Heart left ventricle (tissue), 16 donors: ENCODE data around the gene BCAS4. TPM values are rescaled to one million over a fixed set of nuclear protein-coding genes. Genes with fewer than 3 reads are reported as not detected.
"Not testable (repeated sequence)": the region's sequence is repeated elsewhere in the genome, so short reads cannot be mapped to it uniquely, and the experiment has no call there.

Source experiments
- ATAC-seq, 4 donors: fragments of 200-7000 bp; cut with Tn5 transposase; one replicate each; pipeline ENCODE4 v1.9.1; 2020 to 2022; ENCODE audit warnings: moderate library complexity in 4 of 4, mild to moderate bottlenecking in 3 of 4, moderate number of reproducible peaks in 1 of 4
- DNase-seq, 5 donors: peaks; one replicate each; pipeline ENCODE4 v3.0.0-alpha.2; 2020
- H3K27ac ChIP-seq, 12 donors: fragments of 200-600 bp; sonication (generic) in 4 of 12; one replicate each; pipeline versions ENCODE4 v1.5.0 to v1.8.0; 2016 to 2022; ENCODE audit warnings: mild to moderate bottlenecking in 2 of 12
- H3K27me3 ChIP-seq, 9 donors: fragments of 200-600 bp; sonication (generic) in 2 of 9; one replicate each; pipeline versions ENCODE4 v1.5.1 to v1.8.0; 2016 to 2022; ENCODE audit warnings: mild to moderate bottlenecking in 3 of 9
- H3K36me3 ChIP-seq, 9 donors: fragments of 200-600 bp; sonication (generic) in 2 of 9; one replicate each; pipeline versions ENCODE4 v1.5.0 to v1.8.0; 2018 to 2022; ENCODE audit warnings: mild to moderate bottlenecking in 2 of 9
- H3K4me1 ChIP-seq, 12 donors: fragments of 200-600 bp; sonication (generic) in 4 of 12; one replicate each; pipeline versions ENCODE4 v1.5.0 to v1.8.0; 2016 to 2022; ENCODE audit warnings: mild to moderate bottlenecking in 3 of 12
- H3K4me3 ChIP-seq, 12 donors: fragments of 200-600 bp; sonication (generic) in 4 of 12; one replicate each; pipeline versions ENCODE4 v1.5.0 to v1.8.0; 2017 to 2022; ENCODE audit warnings: mild to moderate bottlenecking in 9 of 12, moderate library complexity in 4 of 12
- H3K9me3 ChIP-seq, 12 donors: fragments of 200-600 bp; sonication (generic) in 4 of 12; one replicate each; pipeline versions ENCODE4 v1.5.0 to v1.8.0; 2016 to 2022; ENCODE audit warnings: mild to moderate bottlenecking in 1 of 12
- POLR2A ChIP-seq, 2 donors: fragments of 450-650 bp; IDR thresholded peaks; one replicate each; pipeline ENCODE4 v1.6.1; 2017; ENCODE audit warnings: antibody characterized with exemption in 2 of 2, mild to moderate bottlenecking in 2 of 2, moderate library complexity in 2 of 2
- WGBS, 4 donors: extraction: QIAGEN DNeasy Blood & Tissue Kit in 2 of 4; methylation state at CpG; one replicate each; pipeline versions ENCODE4 v1.1.5 to v1.1.7; 2013 to 2018; 5-methylcytosine and 5-hydroxymethylcytosine counted together
- intact Hi-C, 10 donors: fragments of 100-400 bp; cut with DNase I; formaldehyde crosslinking; loops; one replicate each; pipeline versions ENCODE4 v1.11.1 to v1.14.2; 2022
- polyA plus RNA-seq, 2 donors: library from polyadenylated mRNA; stranded (reverse); fragments of 200-250 nt; gene quantifications; one replicate each; pipeline ENCODE4 v1.2.3, GENCODE V29; 2013
- total RNA-seq, 9 donors: library from RNA; depleted of rRNA in 2 of 9; stranded (reverse); fragments of >200 nt in 2 of 9; fragmentation: NEBNext Ultra II Directional in 3 of 9; extraction: Animal tissue kit (Norgen Biotek cat#: 25700) in 3 of 9; gene quantifications; one replicate each; pipeline versions ENCODE4 v1.1.0 to v1.2.4, GENCODE V29; 2016 to 2023
- TF ChIP-seq, protein P1 (sequence below), 12 donors: fragments of 200-600 bp; sonication (generic) in 4 of 12; IDR thresholded peaks; one replicate each; pipeline versions ENCODE4 v1.5.0 to v1.8.0; 2018 to 2022; ENCODE audit warnings: antibody characterized with exemption in 12 of 12, mild to moderate bottlenecking in 5 of 12
- donor health status: ischemic (EF 13 %, LVEDD 7.1; RV severe dilation, severe dysfunction).
- donor health status: healthy with polysubstance abuse.
- donor health status: DM: no; HTN: yes; CAD: no.
- donor health status: DM: no; HTN: no; CAD: no.
- donor health status: ischemic (EF 25% LVEDD 6.9; RV normal size, moderate dysfunction).
- donor health status: ischemic (EF 25% LVEDD 5.7; RV mildly dilated, moderate dysfunction).
- donor health status: healthy.
- donor health status: DM: yes; HTN: yes; CAD: no.
- donor health status: ischemic (EF 35%, LVEDD 5.7; RV mildly dilated, moderate dysfunction).
- donor health status: nonischemic (EF 11% LVEDD 7.7; RV severe dilation, severe dysfunction).
- donor health status: DM: yes; HTN: yes; CAD: no.
- donor health status: PGD.
- donor health status: ischemic (EF 29% LVEDD 5.4; RV normal size, mild dysfunction).
- donor health status: nonischemic (EF 23%, LVEDD 6.1; RV moderate dilation, normal function).

BCAS4 gene
- total and polyA plus RNA-seq, 11 donors, result 0.78 to 5.1 (median 2.0) TPM

DNA sequence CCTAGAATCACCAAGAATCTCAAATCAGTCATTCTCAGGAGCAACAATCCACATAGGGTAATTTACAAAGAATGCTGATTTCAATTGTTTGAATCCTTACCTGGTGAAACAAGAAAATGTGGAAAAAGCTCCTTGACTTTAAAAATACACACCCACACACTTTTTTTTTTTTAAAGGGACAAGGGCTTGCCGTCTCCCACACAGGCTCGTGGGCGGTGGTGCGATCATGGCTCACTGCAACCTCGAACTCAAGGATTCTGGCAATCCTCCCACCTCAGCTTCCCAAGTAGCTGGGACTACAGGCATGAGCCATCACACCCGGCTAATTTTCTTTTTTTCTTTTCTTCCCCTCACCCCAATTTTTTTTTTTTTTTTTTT lies 32.8 kb upstream of the BCAS4 start:
- no peak for ATAC-seq
- Histone ChIP-seq H3K27ac (peak overlapping the region in 6 of 12 donors; percentile 13 to 73 (median 56)), H3K27me3 (no peaks in the 10 kb centered on the region), H3K9me3 (no peaks in the 10 kb centered on the region), H3K4me1 (peaks cover 0 to 19% (median 4%) of the 10 kb centered on the region in 12 donors), H3K36me3 (no peaks in the 10 kb centered on the region), H3K4me3 (no peak overlapping the region)
- DNase-seq, result no peak
- intact Hi-C loops, result no loop called here
- 51 to 76% (median 62%) methylated on average over 6 of the region's 6 CpGs for whole genome bisulfite sequencing, 4 donors
- TF ChIP-seq POLR2A (IDR thresholded peaks at IDR 0.05), result no peak
- TF ChIP-seq, protein P1, sequence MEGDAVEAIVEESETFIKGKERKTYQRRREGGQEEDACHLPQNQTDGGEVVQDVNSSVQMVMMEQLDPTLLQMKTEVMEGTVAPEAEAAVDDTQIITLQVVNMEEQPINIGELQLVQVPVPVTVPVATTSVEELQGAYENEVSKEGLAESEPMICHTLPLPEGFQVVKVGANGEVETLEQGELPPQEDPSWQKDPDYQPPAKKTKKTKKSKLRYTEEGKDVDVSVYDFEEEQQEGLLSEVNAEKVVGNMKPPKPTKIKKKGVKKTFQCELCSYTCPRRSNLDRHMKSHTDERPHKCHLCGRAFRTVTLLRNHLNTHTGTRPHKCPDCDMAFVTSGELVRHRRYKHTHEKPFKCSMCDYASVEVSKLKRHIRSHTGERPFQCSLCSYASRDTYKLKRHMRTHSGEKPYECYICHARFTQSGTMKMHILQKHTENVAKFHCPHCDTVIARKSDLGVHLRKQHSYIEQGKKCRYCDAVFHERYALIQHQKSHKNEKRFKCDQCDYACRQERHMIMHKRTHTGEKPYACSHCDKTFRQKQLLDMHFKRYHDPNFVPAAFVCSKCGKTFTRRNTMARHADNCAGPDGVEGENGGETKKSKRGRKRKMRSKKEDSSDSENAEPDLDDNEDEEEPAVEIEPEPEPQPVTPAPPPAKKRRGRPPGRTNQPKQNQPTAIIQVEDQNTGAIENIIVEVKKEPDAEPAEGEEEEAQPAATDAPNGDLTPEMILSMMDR (IDR thresholded peaks at IDR 0.05), result no peak

DNA sequence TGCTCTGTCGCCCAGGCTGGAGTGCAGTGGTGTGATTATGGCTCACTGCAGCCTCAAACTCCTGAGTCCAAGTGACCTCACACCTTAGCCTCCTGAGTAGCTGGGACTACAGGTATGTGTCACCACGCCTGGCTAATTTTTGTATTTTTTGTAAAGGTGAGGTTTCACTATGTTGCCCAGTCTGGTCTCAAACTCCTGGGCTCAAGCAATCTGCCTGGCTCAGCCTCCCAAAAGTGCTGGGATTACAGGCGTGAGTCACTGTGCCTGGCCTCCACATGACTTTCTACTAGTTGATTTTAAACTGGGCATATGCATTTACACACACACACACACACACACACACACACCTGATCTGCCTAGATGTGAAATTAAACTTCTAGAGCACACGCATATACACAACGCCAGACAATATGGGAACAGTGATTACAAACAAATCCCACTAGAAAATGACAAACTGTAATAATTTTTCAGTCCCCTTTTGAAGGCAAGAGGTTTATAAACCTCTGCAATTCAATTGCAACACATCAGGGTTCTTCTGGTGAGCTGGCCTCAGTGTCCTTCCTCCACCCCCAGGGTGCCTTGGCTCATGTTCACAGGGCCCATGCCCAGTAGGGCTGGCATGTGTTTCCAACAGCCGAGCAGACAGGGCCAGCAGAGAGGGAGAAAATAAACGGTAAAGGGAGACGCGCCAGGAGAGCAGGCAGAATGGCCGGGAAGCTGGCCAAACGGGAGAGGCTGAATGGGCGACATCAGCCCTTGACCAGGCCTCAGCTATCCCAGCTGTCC lies 32.2 kb upstream of the BCAS4 start:
- no peaks in the 10 kb centered on the region for H3K9me3 ChIP-seq
- DNase-seq, result peak; percentile 82 to 93 (median 84)
- WGBS, 4 donors, result 34 to 44% (median 39%) methylated on average over 12 of the region's 12 CpGs
- no peaks in the 10 kb centered on the region for H3K27me3 ChIP-seq
- no peaks in the 10 kb centered on the region for H3K36me3 ChIP-seq
- ATAC-seq, result peak; percentile 95 to 98 (median 98)
- intact Hi-C loops, result no loop called here
- TF ChIP-seq, protein P1 (IDR thresholded peaks at IDR 0.05), result no peak
- no peak for TF ChIP-seq POLR2A (IDR thresholded peaks at IDR 0.05)
- peak overlapping the region in 11 of 12 donors; percentile 13 to 73 (median 49) for H3K27ac ChIP-seq
- H3K4me3 ChIP-seq, result no peak overlapping the region
- peaks cover 0 to 20% (median 4%) of the 10 kb centered on the region in 12 donors for H3K4me1 ChIP-seq

DNA sequence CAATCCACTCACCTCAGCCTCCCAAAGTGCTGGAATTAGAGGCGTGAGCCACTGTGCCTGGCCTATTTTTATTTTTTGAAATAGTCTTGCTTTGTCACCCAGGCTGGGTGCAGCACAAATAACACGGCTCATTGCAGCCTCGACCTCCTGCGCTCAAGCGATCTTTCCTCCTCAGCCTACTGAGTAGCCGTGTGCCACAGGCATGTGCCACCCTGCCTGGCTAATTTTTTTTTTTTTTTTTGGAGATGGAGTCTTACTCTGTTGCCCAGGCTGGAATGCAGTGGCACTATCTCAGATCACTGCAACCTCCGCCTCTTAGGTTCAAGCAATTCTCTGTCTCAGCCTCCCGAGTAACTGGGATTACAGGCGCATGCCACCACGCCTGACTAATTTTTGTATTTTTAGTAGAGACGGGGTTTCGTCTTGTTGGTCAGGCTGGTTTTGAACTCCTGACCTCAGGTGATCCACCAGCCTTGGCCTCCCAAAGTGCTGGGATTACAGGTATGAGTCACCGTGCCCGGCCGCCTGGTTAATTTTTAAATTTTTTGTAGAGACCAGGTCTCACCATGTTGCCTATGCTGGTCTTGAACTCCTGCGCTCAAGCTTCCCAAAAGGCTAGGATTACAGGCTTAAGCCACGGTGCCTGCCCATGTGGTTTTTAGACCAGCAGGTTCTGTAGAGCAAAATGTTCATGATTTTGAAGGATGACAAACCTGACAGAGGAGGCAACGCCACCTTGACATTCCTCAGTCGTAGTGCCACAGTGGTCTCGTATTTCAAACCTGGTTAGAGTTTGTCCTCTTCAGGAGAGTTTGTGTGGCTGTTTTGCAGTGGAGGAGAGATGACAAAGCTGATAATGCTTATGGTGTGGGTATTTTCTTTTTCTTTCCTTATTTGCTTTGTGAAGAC lies 31.1 kb upstream of the BCAS4 start:
- H3K4me3 ChIP-seq, H3K9me3 ChIP-seq, ATAC-seq, intact Hi-C loops, DNase-seq, H3K36me3 ChIP-seq, H3K27me3 ChIP-seq: not testable (repeated sequence)
- Histone ChIP-seq H3K27ac (peak overlapping the region in 9 of 12 donors; percentile 15 to 73 (median 60)), H3K4me1 (peaks cover 0 to 20% (median 4%) of the 10 kb centered on the region in 12 donors)
- WGBS, 4 donors, result 91 to 92% (median 91%) methylated on average over 20 of the region's 20 CpGs

DNA sequence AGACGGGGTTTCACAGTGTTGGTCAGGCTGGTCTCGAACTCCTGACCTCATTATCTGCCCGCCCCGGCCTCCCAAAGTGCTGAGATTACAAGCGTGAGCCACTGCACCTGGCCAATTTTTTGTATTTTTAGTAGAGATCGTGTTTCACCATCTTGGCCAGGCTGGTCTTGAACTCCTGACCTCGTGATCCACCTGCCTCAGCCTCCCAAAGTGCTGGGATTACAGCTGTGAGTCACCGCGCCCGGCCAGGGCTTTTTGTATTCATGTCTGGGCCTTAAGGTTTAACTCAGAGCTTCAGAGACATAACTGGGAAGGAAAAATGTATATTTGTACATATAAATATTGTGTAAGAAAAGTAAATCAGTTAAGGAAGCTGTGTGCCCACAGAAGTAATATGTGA lies 29.6 kb upstream of the BCAS4 start:
- H3K27ac ChIP-seq, H3K4me3 ChIP-seq, intact Hi-C loops, H3K36me3 ChIP-seq, H3K27me3 ChIP-seq, DNase-seq, ATAC-seq, H3K9me3 ChIP-seq: not testable (repeated sequence)
- H3K4me1 ChIP-seq, result peaks cover 0 to 20% (median 4%) of the 10 kb centered on the region in 12 donors
- WGBS, 4 donors, result 81 to 86% (median 83%) methylated on average over 10 of the region's 10 CpGs

DNA sequence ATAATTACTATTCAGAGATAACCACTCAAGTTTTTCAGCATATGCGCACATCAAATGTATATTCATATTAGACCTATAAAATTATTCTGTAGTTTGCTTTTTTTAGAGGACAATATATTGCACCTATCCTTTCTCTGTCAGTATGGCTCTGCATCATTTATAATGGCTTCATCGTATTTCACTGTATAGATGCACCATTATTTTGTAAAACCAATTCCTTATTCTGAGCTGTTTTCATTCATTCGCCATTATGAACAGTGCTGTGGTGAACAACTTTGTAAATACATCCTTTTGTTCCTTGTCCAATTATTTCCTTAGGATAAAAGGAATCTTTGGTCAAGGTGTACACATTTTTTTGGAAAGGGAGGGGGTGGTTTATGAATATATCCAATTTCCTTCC lies 29.2 kb upstream of the BCAS4 start:
- no peak overlapping the region for H3K27ac ChIP-seq
- peaks cover 0 to 20% (median 4%) of the 10 kb centered on the region in 12 donors for H3K4me1 ChIP-seq
- no peak for ATAC-seq
- no peaks in the 10 kb centered on the region for H3K9me3 ChIP-seq
- TF ChIP-seq, protein P1 (IDR thresholded peaks at IDR 0.05), result no peak
- TF ChIP-seq POLR2A (IDR thresholded peaks at IDR 0.05), result no peak
- 61 to 72% (median 62%) methylated on average over 3 of the region's 3 CpGs for WGBS, 4 donors
- H3K36me3 ChIP-seq, result no peaks in the 10 kb centered on the region
- no peak overlapping the region for H3K4me3 ChIP-seq
- H3K27me3 ChIP-seq, result no peaks in the 10 kb centered on the region
- DNase-seq, result no peak
- intact Hi-C loops, result no loop called here

DNA sequence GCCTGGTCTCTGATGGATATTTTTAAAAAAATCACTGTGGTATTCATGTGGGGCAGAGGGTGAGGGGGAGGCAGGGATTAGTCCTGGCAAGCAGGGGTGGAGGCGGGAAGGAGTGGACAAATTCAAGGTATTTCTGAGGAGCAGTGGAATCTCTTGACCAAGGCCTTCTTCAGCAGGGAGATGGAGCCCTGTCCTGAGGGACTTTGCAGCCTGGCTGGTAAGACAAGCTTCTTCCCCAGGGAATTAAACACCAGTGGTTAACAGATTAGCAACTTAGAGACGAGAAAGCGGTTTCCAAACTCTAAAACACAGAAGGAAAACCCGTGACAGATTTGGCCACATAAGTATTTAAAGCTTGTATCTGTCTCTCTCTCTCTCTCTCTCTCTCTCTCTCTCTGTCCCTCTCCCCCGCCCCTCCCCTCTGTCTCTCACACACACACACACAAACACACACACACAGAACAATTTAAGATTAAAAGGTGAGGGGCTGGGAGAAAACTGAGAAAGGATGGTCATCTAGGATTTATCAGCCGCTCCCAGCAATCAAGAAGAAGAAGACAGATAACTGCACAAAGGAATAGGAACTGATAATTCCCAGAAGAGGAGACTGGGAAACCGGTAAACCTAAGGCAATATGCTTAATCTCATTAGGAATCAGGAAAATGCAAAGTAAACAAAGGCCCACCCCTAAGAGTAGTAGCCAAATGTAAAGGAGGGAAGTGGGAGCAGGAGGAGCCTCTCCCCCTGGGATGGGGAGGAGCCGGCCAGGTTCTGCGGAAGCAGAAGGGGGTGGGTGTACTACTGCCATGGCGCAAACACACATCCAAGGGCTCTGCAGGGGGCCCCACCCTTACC lies 27.7 kb upstream of the BCAS4 start:
- ATAC-seq, H3K9me3 ChIP-seq, DNase-seq, H3K27me3 ChIP-seq, H3K27ac ChIP-seq, H3K4me3 ChIP-seq, H3K36me3 ChIP-seq, intact Hi-C loops: not testable (repeated sequence)
- 52 to 65% (median 54%) methylated on average over 7 to 10 of the region's 10 CpGs for WGBS, 4 donors
- peaks cover 0 to 15% (median 3%) of the 10 kb centered on the region in 12 donors for H3K4me1 ChIP-seq

DNA sequence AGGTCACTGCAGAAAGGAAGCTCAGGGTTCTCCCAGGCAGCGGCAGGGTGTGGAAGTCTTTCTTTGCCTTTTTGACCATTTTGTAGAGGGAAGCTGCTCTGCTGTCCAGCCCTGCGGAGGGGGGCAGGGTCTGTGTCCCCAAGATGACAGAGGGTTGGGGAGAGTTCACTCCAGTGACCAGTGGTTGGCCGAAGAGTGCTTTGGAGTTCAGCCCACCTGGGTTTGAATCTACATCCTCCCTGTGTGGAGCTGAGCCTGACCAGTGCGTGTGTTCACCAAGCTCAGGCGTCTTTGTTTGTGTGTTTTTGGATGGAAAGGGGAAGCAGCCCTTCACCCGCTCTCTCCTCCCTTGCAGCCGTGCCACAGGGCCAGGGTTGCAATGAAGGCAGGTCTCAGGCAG lies 25.9 kb upstream of the BCAS4 start:
- H3K4me3 ChIP-seq, DNase-seq, H3K36me3 ChIP-seq, H3K4me1 ChIP-seq, intact Hi-C loops, H3K27me3 ChIP-seq, H3K9me3 ChIP-seq, ATAC-seq, H3K27ac ChIP-seq: not testable (repeated sequence)
- WGBS, 4 donors, result 51 to 100% (median 76%) methylated on average over 1 to 7 of the region's 7 CpGs
